Body of pancreas (tissue), 4 donors: Measurements from ENCODE around the gene CLPX.
"Not testable (repeated sequence)": the region's sequence is repeated elsewhere in the genome, so short reads cannot be mapped to it uniquely, and the experiment has no call there.

ENCODE experiments used
- CTCF ChIP-seq, 7 experiments: fragments of 450-650 bp in 4 of 7; fragments of 200-600 bp in 3 of 7; sonication (generic) in 3 of 7; IDR thresholded peaks; one replicate each; pipeline ENCODE4 v1.5.1; 2016 to 2019; ENCODE audit warnings: antibody characterized with exemption in 7 of 7
- POLR2A ChIP-seq, 3 donors: fragments of 450-650 bp; IDR thresholded peaks; one replicate each; pipeline ENCODE4 v1.6.1; 2016; ENCODE audit warnings: antibody characterized with exemption in 3 of 3, mild to moderate bottlenecking in 2 of 3

DNA sequence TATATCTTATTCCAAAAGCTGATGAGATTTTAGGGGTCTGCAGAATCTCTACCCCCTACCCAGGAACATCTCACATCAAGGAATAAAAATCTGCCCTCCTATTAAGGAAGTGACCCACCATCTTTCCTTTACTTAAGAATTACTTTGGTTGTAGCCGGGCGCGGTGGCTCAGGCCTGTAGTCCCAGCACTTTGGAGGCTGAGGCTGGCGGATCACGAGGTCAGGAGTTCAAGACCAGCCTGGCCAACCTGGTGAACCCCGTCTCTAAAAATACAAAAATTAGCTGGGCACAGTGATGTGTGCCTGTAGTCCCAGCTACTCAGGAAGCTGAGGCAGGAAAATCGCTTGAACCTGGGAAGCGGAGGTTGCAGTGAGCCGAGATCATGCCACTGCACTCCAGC lies 3.3 kb upstream of the CLPX start:
- not testable (repeated sequence) for TF ChIP-seq CTCF, POLR2A (IDR thresholded peaks at IDR 0.05)
